AG20443 (cell line): ENCODE measurements around the gene PRDM16.

Experiments used
- DNase-seq: peaks from one replicate; pipeline ENCODE4 v3.0.0; 2012; ENCODE audit warnings: low spot score, mixed read lengths

The PRDM16 gene

DNA sequence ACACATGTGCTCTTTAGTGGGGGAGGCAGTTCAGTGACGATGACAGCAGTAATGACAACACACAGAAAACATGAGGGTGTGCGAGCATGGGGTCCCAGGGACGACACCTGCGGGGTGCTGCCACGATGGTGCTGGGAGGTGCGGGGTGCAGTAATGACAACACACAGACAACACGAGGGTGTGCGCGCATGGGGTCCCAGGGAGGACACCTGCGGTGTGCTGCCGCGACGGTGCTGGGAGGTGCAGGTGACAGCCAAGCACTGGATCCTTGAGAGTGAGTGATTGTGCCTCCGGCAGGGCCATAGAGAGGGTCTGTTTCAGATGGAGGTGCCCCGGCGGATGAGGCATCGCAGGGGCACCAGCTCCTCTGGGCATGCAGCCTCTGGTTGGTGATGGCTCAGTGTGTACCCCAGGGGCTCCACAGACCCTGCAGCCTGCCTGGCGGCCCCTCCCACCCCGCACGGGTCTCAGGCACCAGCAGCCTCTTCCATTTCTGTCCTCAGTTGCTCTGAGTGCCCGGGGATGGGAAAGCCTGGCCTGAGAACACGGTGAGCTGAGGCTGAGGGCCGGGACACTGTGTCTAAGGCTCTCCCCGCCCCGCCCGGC lies 193.8 kb downstream of the PRDM16 start:
- DNase-seq: no peak

DNA sequence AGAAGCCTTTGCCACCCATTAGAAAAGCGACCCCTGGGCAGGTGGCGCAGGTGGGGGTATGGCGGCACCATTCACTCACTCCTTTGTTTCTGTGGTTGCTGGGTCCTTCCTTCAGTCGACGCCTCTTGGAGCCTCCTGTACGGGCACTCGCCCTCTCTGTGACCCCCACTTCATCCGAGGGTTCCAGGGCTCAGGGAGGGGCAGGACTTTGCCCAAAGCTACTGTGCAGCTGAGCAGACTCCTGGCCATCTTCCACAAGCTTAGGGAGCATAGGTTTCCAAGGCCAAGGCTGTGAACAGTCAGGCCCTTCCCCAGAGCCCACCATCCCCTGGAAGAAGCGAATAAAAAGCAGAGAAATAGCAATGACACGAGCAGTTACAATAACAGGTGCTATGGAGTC lies 194.8 kb downstream of the PRDM16 start:
- no peak for DNase-seq

DNA sequence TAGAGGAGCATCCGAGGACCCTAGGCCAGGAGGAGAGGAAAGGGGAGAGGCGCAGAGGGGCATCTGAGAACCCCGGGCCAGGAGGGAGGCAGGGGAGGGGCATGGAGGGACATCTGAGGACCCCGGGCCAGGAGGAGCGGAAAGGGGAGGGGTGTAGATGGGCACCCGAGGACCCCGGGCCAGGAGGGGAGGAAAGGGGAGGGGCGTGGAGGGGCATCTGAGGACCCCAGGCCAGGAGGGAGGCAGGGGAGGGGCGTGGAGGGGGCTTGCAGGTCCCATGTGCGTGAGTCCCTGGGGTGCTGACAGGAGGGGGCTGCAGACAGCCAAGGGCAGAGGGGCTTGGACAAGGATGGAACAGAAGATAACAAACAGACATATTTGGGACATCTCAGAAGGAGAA lies 195.5 kb downstream of the PRDM16 start:
- DNase-seq: no peak

DNA sequence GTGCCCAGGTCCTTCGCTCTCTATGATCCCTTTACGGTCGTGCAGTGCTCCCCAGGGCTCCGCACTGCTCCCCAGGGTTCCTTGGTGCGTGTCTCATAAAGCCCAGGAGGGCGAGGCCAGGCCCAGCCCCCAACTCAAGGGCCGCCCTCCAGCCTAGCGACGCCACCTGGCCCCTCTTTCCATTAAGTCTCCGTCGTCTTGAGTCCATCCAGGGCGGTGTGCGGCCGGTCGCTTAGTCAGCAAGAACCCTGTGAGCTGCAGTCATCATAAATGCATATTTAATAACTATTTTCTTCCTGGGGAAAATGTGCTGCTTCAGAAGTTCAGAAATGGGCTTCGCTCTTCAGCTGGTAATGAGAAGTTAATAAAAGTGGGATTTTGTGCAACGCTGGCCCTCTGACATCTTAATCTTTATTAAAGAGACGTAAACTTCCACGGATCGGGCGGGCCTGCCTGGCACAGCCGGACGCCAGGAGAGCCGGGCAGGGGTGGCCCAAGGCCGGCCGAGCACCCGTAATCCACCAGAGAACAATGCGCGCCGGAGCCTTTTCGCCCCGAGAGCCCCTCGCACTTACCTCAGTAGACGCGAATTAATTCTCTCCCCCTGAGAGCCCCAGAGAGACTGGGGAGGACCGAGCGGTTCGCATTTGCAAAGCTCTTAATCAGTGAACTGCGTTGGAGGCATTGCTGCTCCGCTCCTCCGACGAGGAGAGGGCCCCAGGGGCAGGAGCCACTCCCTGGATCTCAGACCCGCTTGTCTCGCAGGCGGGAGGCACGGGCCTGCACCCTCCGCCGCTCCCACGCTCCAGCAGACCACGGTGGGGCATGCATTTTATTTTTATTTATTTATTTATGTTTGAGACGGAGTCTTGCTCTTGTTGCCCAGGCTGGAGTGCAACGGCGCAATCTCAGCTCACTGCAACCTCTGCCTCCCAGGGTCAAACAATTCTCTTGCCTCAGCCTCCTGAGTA lies 197.1 kb downstream of the PRDM16 start:
- no peak for DNase-seq

DNA sequence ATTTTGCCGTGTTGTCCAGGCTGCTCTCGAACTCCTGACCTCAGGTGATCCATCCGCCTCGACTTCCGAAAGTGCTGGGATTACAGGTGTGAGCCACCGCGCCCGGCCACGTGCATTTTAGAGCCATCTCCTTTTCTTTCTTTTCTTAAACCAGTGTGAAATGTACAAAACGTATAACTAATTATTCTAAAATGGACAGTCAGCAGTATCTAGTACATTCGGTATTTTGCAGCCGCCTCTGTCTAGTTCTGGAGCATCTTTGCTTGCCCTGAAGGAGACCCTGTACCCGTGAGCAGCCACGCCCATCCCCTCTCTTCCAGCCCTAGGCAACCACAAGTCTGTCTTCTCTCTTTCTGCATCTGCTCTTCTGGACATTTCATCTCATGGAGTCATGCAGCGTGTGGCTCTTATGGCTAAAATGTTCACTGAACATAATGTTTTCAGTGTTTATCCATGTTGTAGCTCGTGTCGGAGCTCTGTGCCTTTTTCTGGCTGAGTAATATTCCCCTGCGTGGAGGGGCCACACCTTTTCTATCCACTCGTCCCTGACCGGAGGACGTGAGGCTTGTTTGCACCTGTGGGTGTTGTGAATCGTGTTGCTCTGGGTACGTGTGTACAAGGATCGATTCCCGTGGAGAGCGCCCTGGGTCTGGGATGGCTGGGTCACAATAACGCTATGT lies 198.0 kb downstream of the PRDM16 start:
- DNase-seq: no peak

DNA sequence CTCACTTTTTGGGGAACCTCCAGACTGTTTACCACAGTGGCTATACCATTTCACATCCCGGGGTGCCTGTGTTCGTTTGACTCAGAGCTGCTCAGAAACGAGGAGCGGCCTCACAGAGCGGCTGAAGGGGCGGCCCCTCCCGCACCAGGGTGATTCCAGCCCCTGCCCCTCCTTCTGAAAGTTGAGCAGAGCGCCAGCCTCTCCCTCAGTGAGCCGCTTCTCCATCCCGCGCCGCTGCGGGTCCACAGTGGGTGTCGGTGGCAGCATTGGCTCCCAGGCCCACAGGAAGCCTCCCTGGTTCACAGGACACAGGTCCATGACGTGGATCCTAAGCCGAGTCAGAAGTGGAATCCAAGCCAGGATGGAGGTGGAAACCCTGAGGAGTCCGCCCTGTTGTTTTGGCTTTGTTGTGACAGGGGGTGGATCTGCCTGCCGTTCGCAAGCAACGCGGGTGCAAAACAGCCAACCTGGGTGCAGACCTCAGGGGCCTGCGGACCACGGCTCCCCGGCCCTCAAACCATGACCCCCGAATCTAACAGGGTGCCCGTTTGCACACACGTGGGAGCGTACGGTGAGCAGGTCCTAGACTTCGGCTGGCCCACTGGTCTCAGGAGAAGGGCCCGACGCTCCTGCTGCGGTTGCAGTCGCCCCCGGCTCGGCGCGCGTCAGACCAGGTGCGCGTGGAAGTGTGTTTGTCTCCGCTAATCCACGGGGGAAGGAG lies 198.7 kb downstream of the PRDM16 start:
- no peak for DNase-seq

DNA sequence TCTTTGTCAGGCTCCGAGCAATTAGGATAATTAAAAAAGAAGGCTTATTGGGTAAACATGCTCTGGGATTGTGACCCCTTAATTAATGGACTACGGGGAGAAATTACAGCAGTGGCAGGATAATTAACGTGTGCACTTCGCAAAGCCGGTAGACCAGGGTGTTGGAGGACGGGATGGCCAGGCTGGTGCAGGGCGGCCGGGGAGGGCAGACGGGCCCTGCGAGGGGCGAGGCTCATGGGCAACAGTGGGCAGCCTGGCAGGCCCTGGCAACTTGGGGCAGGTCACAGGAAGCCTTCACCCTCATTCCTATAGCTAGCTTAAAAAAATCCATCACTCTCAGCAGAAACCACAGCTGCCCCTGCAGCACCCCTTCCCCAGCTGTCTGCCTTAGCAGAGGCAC lies 199.3 kb downstream of the PRDM16 start:
- DNase-seq: no peak

DNA sequence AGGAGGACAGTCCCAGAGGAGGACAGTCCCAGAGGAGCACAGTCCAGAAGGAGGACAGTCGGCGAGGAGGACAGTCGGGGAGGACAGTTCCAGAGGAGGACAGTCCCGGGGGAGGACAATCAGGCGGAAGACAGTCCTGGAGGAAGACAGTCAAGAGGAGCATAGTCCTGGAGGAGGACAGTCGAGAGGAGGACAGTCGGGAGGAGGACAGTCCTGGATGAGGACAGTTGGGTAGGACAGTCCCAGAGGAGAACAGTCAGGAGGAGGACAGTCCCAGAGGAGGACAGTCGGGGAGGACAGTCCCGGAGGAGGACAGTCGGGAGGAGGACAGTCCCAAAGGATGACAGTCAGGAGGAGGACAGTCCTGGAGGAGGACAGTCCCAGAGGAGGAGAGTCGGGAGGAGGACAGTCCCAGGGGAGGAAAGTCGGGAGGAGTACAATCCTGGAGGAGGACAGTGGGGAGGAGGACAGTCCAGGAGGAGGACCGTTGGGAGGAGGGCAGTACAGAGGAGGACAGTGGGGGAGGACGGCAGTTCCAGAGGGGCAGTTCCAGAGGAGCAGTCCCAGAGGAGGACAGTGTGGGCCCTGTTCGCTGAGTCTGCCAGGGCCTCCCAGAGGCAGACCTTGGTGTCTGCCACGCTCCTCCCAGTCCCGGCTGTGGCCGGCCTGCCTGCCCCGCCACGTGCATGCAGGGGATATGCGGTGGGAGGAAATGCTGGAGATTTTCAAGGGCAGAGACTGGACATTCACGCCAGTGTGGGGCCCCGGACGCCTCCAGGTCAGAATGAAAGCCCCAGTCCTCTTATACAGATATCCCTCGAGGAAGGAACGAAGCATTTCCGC lies 201.6 kb downstream of the PRDM16 start:
- no peak for DNase-seq

DNA sequence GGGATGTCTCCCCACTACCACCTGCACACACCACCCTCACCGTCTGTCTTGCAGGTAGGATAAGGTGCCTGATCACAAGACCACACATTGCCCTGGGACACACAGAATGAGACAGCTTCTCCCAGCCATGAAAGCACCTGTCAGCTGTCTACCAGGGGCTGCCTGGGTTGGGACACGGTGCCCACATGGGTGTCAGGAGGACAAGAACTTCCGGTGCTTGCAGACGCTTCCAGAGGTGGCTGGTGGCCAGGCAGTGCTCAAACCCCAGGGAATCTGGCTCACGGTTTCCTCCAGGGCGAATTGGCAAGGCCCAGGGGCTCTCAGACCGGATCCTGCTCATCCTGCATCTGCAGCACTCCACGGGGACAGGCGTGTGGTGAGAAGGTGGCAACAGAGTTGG lies 202.9 kb downstream of the PRDM16 start:
- DNase-seq: no peak

DNA sequence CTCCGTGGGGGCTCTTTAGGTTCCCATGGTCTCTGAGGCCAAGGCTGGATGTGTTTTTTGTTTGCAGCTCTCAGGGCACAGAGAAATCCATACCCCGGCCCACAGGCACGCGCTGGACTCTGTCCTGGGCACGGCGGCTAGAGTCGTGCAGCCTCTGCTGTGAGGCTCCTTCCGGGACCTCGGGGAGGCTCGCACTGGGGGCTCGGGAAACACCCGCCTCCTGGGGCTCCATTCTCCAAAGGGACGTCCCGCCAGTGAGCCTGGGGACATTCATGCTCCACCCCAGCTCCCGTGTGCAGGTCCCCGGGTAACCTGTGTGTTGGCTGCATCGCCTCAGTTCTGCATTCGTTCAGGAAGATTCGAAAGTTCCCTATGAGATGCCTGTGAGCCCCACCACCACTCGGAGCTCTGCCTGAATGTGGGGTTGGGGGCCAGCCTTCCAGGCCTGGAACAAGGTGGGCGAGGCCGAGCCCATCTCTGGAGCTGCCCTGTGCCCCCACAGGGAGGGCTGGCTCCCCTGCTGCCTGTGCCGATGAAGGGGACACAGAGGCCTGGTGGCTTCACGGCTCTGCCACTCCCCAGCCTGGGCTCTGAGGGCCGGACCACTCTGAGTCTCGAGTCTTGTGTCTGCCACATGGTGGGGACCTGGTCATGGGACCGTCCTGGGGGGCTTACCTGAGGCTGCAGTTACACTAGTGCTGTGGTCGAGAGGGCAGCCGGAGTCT lies 203.5 kb downstream of the PRDM16 start:
- DNase-seq: no peak

DNA sequence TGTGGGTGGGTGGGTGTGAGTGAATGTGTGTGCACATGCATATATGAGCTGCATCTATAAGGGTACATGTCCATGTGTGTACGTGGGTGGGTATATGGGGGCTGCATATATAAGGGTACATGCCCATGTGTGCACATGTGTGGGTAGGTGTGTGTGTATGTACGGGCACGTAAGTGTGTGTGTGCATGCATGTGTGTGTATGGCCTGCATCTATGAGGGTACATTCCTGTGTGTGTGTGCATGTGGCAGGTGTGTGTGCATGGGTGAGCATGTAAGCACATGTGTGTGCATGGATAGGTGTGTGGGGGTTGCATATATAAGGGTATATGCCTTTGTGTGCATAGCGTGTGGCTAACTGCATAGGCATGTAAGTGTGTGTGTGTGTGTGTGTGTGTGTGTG lies 204.4 kb downstream of the PRDM16 start:
- DNase-seq: no peak

DNA sequence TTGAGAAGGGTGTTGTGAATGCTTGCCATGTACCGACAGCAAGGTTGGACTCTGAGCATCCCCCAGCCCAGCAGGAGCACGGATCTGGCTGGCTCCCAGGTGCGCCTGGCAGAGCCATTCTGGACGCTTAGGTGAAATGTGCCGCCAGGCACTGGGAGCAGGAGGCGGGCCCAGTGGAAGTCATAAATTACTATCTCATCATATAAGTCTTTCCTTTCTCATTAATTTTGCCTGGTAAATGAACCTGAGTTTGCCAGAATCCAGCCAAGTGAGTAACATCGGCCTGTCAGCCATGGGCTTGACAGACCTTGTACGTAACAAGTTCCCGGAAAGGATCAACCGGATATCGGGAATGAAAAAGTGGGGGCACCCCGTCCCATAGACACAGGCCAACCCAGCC lies 206.0 kb downstream of the PRDM16 start:
- DNase-seq: no peak

DNA sequence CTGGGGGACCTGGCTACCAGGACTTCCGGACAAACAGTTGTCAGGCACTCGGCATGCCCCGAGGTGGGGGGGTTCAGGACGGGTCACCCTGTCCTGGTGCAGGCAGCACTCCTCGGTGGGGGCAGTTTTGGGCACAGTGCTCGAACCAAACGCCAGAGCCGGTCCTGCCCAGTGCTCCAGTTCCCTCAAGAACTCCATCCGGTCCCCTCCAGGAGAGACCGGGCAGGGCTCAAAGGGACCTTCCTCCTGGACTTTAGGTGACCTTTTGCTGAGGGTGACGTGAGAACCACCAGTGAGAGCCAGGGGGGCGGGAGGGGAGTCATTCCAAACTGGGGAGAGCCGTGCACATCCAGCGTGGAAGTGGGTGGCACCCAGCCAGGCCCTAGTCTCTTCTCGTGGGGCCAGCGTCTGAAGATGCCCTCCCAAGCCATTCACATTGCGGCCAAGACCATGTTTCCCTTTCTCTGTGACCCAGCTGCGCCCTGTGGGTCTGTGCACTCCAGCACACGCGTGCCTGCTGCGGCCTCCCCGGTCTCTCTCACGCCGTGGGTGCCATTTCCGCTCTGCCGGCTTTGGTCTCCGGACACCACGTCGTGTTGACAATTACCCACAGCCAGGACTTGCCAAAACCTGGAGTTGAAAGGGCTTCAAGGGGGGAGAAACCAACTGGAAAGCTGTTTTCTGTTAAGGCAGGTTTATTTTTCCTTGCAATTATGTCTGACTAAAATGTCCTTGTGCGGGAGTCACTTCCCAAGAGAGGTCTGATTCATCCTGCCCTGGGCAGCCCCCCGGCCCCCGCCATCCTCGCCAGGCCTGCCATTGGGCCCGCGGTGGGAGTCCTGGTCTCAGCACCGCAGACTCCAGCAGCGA lies 206.7 kb downstream of the PRDM16 start:
- peak; percentile 30 for DNase-seq

DNA sequence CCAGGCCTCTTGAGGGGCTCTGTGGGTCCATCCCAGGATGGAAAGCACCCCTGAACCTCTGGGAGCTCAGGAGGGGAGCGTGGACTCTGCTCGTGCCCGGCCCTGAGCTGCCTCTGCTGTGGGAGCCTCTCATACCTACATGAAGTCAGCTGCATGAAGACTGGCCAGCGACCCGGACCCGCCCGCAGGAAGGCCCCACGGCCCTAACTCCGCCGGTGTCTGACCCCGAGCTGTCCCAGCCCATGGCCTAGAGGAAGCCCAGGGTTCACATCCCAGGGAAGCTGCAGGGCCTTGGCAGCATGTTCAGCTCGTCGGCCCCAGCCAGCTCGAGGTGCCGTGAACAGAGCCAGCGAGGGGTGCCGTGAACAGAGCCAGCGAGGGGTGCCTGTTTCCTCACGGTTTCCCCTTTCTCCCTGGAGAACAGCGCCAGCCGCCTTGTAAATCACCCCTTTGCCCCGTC lies 207.4 kb downstream of the PRDM16 start:
- DNase-seq: no peak

DNA sequence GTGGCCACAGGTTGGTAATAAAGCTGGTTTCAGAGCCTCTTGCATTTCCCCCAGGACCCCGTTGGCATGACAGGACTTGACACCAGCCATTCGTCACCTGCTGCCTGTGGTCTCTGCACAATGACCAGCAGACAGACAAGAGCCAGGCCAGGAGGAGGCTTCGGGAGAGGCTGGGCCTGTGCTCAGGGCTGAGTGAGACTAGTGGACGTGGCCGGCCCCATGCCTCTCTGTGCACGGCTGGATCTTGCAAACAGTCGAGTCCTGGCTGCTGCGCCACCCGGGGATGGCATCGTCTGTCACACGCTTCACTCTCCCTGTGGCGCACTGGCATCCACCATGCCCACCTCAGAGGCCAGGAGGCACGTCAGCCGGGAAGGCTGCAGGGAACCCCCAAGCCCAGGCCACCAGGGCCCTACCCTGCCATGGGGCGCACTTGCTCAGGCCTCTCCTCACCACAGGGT lies 208.0 kb downstream of the PRDM16 start:
- DNase-seq: no peak

DNA sequence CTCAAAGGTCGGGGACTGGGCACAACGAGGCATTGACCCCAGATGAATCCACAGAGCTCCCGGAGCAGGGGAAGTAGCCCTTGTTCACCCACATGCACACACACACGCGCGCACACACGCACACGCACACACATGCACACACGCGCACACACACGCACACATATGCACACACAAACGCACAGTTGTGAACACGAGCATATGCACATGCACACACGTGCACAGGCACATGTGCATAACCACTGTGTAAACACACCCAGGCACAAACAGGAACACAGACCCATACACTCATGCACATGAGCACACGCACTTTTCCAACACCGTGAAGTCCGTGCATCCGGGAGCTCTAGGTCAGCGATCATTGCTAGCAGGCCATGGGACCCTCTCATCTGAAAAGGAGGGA lies 208.6 kb downstream of the PRDM16 start:
- no peak for DNase-seq

DNA sequence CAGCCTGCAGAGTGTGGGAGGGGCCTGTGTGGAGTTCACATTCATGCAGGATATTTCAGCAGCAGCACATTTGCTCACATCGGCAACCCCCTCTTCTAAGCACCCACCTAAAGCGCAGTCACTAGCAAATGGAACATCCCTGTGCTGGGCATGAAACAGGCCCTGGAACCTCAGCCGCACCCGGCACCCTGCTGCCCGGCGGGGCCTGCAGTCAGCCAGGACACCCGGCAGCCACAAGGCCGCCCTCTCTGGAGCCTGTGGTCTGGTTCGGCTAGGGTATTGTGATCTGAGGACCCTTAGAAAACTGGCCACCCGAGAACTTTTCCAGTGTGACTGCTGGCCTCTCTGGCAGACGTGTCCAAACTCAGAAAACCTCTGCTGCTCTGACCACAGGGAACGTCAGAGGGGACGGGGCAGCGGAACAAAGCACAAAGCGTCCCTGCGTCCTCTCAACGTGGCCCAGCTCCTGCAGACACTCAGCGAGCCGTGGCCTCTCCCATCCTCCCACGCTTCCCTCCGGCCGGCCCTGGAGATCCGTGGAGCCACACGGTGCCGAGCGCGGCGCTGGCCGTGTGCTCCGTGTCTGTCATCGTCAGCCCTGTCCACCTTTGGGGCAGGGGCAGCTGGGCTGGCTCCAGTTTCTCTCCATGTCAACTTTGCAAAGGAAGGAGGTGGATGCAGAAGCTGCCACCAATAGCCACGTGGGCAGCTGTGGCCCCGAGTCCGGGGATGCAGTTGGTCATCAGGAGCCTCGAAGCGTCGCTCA lies 209.6 kb downstream of the PRDM16 start:
- DNase-seq: no peak

DNA sequence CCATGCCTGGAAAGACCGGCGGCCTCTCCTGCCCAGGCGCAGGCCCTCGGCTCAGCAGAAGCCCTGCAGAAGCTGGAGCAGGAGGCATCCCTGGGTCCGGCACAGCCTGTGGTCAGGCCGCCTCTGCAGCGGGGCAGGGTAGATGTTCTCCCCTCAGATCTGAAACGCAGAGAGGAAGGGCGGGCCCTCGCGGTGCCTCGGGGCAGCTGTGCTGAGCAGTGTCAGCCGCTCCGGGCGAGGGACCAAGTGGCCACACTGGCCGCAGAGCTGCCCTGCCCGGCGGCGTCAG lies 210.1 kb downstream of the PRDM16 start:
- DNase-seq: no peak

DNA sequence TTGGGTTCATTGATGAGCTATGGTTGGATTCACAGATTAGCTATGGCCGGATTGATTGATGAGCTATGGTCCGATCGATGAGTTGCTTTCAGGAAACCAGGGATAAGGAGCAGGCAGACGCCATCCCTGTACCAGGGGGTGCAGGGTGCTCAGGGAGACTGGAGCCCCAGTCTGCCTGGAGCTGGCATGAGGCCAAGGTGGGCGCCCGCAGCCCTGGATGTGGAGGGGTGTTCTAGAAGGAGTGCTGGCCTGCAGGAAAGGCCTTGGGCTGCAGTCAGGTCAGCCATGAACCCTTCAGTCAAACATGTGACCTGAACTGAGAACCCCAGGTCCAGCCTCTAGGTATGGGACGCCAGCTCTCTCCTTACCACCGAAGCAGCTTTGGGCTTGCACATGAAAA lies 212.7 kb downstream of the PRDM16 start:
- no peak for DNase-seq
